GM21619 (cell line): ENCODE results near the gene DNAJC18.
A peak's percentile ranks its signal among the peaks of the same experiment; 100 is the strongest.

Experiments used
- ATAC-seq: cut with Tn5 transposase; IDR thresholded peaks from one replicate; pipeline ENCODE4 v1.9.1; 2021; ENCODE audit not compliant: unreplicated experiment

DNAJC18 gene

GRCh38 chr5:139406963-139407362 lies 32.4 kb downstream of the DNAJC18 start:
- no peak for ATAC-seq

GRCh38 chr5:139404484-139404840 lies 34.9 kb downstream of the DNAJC18 start:
- ATAC-seq: no peak

GRCh38 chr5:139403787-139404483 lies 35.4 kb downstream of the DNAJC18 start, which contains the start of gene SPATA24:
Gene SPATA24, minus strand, starts transcription at chr5:139404089. Its CDS starts 29 bp downstream, at chr5:139404060.
- ATAC-seq: peak; percentile 79

- no peak for ATAC-seq
Measured at GRCh38 chr5:139403418-139403786, 35.9 kb downstream of the DNAJC18 start.

GRCh38 chr5:139402561-139403158 lies 36.7 kb downstream of the DNAJC18 start:
- ATAC-seq: no peak

GRCh38 chr5:139401546-139401945 lies 37.8 kb downstream of the DNAJC18 start:
- no peak for ATAC-seq

- peak; percentile 24 for ATAC-seq
Measured at GRCh38 chr5:139399501-139400121, 39.7 kb downstream of the DNAJC18 start.

- ATAC-seq: no peak
Measured at GRCh38 chr5:139397921-139398320, 41.4 kb downstream of the DNAJC18 start.

- no peak for ATAC-seq
Measured at GRCh38 chr5:139396691-139397090, 42.6 kb downstream of the DNAJC18 start.

GRCh38 chr5:139395844-139396640 lies 43.3 kb downstream of the DNAJC18 start:
- no peak for ATAC-seq

- ATAC-seq: no peak
Measured at GRCh38 chr5:139394654-139395566, 44.4 kb downstream of the DNAJC18 start, which contains the start of gene PROB1. Gene PROB1, minus strand, starts transcription at chr5:139395104. Its CDS starts 23 bp downstream, at chr5:139395081.

GRCh38 chr5:139394123-139394653 lies 45.1 kb downstream of the DNAJC18 start:
- ATAC-seq: no peak

- no peak for ATAC-seq
Measured at GRCh38 chr5:139393497-139394122, 45.7 kb downstream of the DNAJC18 start.

- ATAC-seq: peak; percentile 42
Measured at GRCh38 chr5:139392678-139393496, 46.4 kb downstream of the DNAJC18 start.

GRCh38 chr5:139392324-139392677 lies 47.0 kb downstream of the DNAJC18 start:
- ATAC-seq: no peak

- no peak for ATAC-seq
Measured at GRCh38 chr5:139391570-139392323, 47.6 kb downstream of the DNAJC18 start.

- no peak for ATAC-seq
Measured at GRCh38 chr5:139390639-139391569, 48.4 kb downstream of the DNAJC18 start.
